ENCODE data around the gene FBXL13.

FBXL13 gene

DNA sequence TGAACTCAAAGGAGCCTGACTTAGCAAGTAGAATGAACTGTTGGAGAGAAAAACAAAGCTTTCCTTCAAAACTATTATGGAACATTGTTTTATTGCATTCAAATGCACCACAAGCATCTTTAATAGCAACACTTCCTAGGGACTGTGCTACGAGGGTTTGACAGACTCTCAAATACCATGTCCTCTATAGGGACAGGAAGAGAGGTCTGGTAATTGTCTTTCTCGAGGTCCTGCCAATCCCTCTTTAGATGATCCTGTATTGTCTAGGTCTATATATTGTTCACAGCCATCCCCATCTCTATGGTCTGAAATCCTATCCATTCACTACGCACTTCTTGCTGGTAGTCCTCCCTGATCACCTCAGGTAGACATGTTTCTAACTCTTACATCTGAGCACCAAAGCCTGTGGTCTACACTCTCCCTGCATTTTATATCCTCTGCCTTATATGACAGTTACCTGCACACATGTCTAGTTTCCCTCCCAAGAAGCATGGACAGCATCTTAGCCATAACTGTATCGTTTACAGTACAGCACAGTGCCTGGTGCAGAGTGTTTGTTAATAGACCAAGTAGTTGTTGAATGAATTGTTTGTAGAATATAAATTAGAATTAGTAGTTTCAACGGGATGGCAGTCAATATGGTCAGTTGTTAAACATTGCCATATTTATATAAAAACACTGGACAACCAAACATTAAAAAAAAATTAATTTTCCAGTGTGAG is 183.5 kb downstream of the FBXL13 start:
- Histone ChIP-seq H3K4me3 (replicated peaks; ENCODE audit: insufficient read depth, low read length) (no peak overlapping the region), H3K27me3 (ENCODE audit: insufficient read depth, poor library complexity, severe bottlenecking) (no peaks in the 10 kb centered on the region), H3K27ac (replicated peaks) (peak overlapping the region; percentile 38)
- TF ChIP-seq POLR2AphosphoS5 (IDR thresholded peaks at IDR 0.05; ENCODE audit: low read depth) (no peak), SPI1 (IDR thresholded peaks at IDR 0.05; ENCODE audit: borderline replicate concordance, low read depth) (no peak), GABPA (IDR thresholded peaks at IDR 0.05; ENCODE audit: low read depth) (no peak), REST (IDR thresholded peaks at IDR 0.05; ENCODE audit: insufficient replicate concordance, low read depth) (no peak)
- TF ChIP-seq, protein P1, sequence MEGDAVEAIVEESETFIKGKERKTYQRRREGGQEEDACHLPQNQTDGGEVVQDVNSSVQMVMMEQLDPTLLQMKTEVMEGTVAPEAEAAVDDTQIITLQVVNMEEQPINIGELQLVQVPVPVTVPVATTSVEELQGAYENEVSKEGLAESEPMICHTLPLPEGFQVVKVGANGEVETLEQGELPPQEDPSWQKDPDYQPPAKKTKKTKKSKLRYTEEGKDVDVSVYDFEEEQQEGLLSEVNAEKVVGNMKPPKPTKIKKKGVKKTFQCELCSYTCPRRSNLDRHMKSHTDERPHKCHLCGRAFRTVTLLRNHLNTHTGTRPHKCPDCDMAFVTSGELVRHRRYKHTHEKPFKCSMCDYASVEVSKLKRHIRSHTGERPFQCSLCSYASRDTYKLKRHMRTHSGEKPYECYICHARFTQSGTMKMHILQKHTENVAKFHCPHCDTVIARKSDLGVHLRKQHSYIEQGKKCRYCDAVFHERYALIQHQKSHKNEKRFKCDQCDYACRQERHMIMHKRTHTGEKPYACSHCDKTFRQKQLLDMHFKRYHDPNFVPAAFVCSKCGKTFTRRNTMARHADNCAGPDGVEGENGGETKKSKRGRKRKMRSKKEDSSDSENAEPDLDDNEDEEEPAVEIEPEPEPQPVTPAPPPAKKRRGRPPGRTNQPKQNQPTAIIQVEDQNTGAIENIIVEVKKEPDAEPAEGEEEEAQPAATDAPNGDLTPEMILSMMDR (IDR thresholded peaks at IDR 0.05; ENCODE audit: insufficient read depth, low read length) = no peak
- no peak for DNase-seq (ENCODE audit: low read depth in 1 of 2, low spot score in 1 of 2)

GRCh38 chr7:102890292-102890970 is 184.2 kb downstream of the FBXL13 start:
- peak; percentile 42 to 66 for DNase-seq (ENCODE audit: low read depth in 1 of 2, low spot score in 1 of 2)
- peak overlapping the region; percentile 38 for H3K27ac ChIP-seq (replicated peaks)
- no peak overlapping the region for H3K4me3 ChIP-seq (replicated peaks; ENCODE audit: insufficient read depth, low read length)
- TF ChIP-seq SPI1 (IDR thresholded peaks at IDR 0.05; ENCODE audit: borderline replicate concordance, low read depth) (peak; percentile 73; the same call in 1 of the 2 replicates), POLR2AphosphoS5 (IDR thresholded peaks at IDR 0.05; ENCODE audit: low read depth) (no peak)
- no peaks in the 10 kb centered on the region for H3K27me3 ChIP-seq (ENCODE audit: insufficient read depth, poor library complexity, severe bottlenecking)

DNA sequence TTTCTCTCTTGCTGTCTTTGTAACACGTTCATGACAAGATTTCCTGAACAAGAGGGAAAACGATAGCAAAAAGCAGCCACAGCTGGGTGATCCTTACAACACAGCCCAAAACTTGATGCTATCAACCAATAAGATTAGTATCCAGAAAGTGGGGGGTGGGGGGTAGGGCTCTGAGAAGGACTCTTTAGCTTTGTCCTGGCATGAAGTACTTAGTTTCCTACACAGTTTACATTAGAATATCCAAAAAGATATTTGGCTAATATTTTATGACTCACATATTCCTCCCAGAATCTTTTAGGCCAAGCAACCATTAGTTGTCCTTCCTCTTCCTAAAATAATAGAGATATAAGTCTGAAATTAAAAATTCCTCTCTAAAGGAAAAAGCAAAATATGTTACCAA is 184.7 kb downstream of the FBXL13 start:
- TF ChIP-seq SPI1 (IDR thresholded peaks at IDR 0.05; ENCODE audit: borderline replicate concordance, low read depth) = no peak
- TF ChIP-seq GABPA (IDR thresholded peaks at IDR 0.05; ENCODE audit: low read depth) = no peak
- TF ChIP-seq, protein P1 (IDR thresholded peaks at IDR 0.05; ENCODE audit: insufficient read depth, low read length) = no peak
- no peak for TF ChIP-seq POLR2AphosphoS5 (IDR thresholded peaks at IDR 0.05; ENCODE audit: low read depth)
- no peak for DNase-seq (ENCODE audit: low read depth in 1 of 2, low spot score in 1 of 2)
- H3K27ac ChIP-seq (replicated peaks) = no peak overlapping the region; the same call in 1 of the 2 replicates
- no peaks in the 10 kb centered on the region for H3K27me3 ChIP-seq (ENCODE audit: insufficient read depth, poor library complexity, severe bottlenecking)
- no peak overlapping the region for H3K4me3 ChIP-seq (replicated peaks; ENCODE audit: insufficient read depth, low read length)

GRCh38 chr7:102888561-102889233 is 185.9 kb downstream of the FBXL13 start:
- no peak for TF ChIP-seq GABPA (IDR thresholded peaks at IDR 0.05; ENCODE audit: low read depth)
- no peak for TF ChIP-seq REST (IDR thresholded peaks at IDR 0.05; ENCODE audit: insufficient replicate concordance, low read depth)
- TF ChIP-seq, protein P1 (IDR thresholded peaks at IDR 0.05; ENCODE audit: insufficient read depth, low read length) = no peak
- TF ChIP-seq POLR2AphosphoS5 (IDR thresholded peaks at IDR 0.05; ENCODE audit: low read depth) = no peak
- TF ChIP-seq SPI1 (IDR thresholded peaks at IDR 0.05; ENCODE audit: borderline replicate concordance, low read depth) = no peak
- H3K27me3 ChIP-seq (ENCODE audit: insufficient read depth, poor library complexity, severe bottlenecking) = no peaks in the 10 kb centered on the region
- H3K27ac ChIP-seq (replicated peaks) = no peak overlapping the region
- no peak overlapping the region for H3K4me3 ChIP-seq (replicated peaks; ENCODE audit: insufficient read depth, low read length)
- no peak for DNase-seq (ENCODE audit: low read depth in 1 of 2, low spot score in 1 of 2)
